ENCODE measurements around the gene DDX19B.

DNA sequence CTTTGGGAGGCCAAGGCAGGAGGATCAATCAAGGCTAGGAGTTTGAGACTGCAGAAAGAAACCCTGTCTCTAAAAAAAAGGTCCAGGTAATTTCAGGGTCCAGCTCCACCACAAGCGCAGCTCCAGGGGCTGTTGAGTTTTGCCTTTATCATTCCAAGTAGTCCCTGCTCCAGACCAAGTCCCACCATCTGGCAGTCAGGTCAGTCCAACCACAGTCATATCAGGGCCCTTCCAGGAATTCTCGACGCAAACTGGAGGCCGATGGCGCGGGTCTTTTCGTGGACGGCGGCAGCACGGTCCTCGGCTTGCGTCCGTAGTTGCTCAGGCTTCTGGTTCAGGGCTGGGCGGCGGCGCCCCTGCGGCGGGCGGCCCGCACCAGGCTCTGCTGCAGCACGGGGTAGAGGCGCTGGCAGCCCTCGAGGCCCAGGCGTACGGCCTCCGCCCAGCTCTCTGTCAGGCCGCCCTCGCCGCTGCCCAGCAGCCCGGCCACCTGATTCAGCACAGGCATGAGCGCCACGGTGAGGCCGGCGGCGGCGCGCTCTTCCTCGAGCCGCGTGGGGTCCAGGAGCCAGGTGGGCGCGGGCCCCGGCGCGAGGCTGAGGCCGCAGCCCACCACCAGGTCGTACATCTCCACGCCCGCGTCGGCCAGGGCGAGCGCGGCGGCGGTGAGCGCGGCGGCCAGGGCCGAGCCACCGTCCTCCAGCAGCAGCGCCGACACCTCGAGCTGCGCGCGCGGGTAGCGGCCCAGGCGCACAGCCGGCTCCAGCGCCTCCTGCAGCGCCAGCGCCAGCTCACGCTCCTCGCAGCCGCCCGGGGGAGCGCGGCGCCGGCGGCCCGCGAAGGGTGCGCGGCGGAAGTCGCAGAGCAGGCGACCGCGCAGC is 48.0 kb upstream of the DDX19B start:
- TF ChIP-seq, protein P1, sequence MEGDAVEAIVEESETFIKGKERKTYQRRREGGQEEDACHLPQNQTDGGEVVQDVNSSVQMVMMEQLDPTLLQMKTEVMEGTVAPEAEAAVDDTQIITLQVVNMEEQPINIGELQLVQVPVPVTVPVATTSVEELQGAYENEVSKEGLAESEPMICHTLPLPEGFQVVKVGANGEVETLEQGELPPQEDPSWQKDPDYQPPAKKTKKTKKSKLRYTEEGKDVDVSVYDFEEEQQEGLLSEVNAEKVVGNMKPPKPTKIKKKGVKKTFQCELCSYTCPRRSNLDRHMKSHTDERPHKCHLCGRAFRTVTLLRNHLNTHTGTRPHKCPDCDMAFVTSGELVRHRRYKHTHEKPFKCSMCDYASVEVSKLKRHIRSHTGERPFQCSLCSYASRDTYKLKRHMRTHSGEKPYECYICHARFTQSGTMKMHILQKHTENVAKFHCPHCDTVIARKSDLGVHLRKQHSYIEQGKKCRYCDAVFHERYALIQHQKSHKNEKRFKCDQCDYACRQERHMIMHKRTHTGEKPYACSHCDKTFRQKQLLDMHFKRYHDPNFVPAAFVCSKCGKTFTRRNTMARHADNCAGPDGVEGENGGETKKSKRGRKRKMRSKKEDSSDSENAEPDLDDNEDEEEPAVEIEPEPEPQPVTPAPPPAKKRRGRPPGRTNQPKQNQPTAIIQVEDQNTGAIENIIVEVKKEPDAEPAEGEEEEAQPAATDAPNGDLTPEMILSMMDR (IDR thresholded peaks at IDR 0.05; ENCODE audit: insufficient read depth, low read depth, low read length) = no peak
- no peak for TF ChIP-seq EZH2 (IDR thresholded peaks at IDR 0.05; ENCODE audit: insufficient read depth, low read length)

Measured in astrocyte (in vitro differentiated cells and primary cell).